ENCODE measurements around the gene ARFGEF2. TPM values are rescaled to one million over a fixed set of nuclear protein-coding genes. Genes with fewer than 3 reads are reported as not detected.
"Not testable (repeated sequence)": the region's sequence is repeated elsewhere in the genome, so short reads cannot be mapped to it uniquely, and the experiment has no call there.

Gene ARFGEF2
- polyA plus RNA-seq, 6 donors from 2014 or later = 3.9 to 18.4 (median 12.1) TPM

DNA sequence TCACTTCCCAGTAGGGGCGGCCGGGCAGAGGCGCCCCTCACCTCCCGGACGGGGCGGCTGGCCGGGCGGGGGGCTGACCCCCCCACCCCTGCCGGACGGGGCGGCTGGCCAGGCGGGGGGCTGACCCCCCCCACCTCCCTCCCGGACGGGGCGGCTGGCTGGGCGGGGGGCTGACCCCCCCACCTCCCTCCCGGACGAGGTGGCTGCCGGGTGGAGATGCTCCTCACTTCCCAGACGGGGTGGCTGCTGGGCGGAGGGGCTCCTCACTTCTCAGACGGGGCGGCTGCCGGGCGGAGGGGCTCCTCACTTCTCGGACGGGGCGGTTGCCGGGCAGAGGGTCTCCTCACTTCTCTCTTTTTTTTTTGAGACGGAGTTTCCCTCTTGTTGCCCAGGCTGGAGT is 14.7 kb downstream of the ARFGEF2 start:
- DNase-seq; H3K27me3 Mint-ChIP-seq; ATAC-seq (ENCODE audit: low read depth in 2 of 2); H3K36me3 Mint-ChIP-seq; H3K4me3 Mint-ChIP-seq; H3K9me3 Mint-ChIP-seq: not testable (repeated sequence)
- peaks cover 16 to 22% (median 17%) of the 10 kb centered on the region in 3 donors for H3K4me1 Mint-ChIP-seq
- peak overlapping the region in 1 of 6 donors; percentile 47 for H3K27ac Mint-ChIP-seq

DNA sequence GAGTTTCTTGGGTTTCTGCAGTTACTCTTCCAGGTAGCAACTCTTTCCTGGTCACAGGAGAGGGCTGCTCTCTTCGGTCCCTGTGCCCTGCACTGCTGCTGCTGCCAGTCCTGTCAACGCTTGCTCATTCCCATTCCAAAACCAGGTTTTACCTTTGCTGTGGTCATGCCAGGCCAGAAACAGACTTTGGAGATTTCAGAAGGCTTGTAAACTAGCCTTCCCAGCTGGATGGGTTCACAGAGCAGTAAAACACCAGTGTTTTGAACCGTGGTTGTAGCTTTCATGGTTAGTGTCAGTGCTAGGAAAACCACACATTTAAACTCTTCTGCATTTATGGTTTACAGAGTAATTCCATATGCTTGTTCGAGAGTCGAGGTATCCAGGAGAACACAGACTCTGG is 16.2 kb downstream of the ARFGEF2 start:
- Mint-ChIP-seq H3K27ac (peak overlapping the region in 1 of 6 donors; percentile 74), H3K9me3 (no peaks in the 10 kb centered on the region), H3K27me3 (no peaks in the 10 kb centered on the region), H3K4me1 (peaks cover 16 to 25% (median 17%) of the 10 kb centered on the region in 3 donors), H3K36me3 (no peaks in the 10 kb centered on the region), H3K4me3 (no peak overlapping the region)
- ATAC-seq (ENCODE audit: low read depth in 2 of 2) = no peak
- DNase-seq = no peak

DNA sequence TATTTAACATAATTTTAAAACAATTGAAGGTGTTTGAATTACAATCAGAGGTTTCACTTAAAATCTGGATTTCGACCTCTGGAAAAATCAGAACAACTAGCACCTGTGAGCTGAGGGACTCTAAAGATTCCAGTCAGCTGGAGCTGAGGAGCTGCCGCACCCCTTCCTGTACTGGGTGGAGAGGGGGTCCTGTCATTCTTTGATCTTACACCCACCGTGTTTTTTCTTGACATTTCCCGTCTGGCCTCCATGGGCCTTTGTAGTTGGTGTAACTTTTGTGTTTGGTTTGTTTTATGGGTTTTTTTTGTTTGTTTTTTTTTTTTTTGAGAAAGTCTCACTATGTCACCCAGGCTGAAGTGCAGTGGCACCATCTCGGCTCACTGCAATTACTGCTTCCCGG is 17.2 kb downstream of the ARFGEF2 start:
- ATAC-seq (ENCODE audit: low read depth in 2 of 2) = no peak
- Mint-ChIP-seq H3K4me3 (no peak overlapping the region), H3K9me3 (no peaks in the 10 kb centered on the region), H3K36me3 (no peaks in the 10 kb centered on the region), H3K27me3 (no peaks in the 10 kb centered on the region), H3K27ac (peak overlapping the region in 2 of 6 donors; percentile 6 to 51), H3K4me1 (peaks cover 12 to 25% (median 16%) of the 10 kb centered on the region in 3 donors)
- DNase-seq = no peak

DNA sequence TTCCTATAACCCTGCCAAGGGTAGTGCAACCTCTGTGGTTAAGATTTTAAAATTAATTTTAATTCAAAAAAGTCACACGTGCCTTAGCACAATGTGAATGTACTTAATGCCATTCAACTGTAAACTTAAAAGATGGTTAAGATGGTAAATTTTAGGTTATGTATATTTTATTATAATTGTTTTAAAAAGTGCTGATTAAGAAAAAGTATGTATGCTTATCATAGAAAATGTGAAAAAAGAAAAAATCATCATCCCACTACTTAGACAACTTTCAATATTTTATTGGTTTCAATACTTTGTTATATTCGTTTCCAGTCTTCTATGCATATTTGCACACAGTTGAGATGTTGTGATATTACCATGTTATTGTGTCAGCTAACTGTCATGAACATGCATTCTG is 18.7 kb downstream of the ARFGEF2 start:
- H3K27ac Mint-ChIP-seq = no peak overlapping the region

DNA sequence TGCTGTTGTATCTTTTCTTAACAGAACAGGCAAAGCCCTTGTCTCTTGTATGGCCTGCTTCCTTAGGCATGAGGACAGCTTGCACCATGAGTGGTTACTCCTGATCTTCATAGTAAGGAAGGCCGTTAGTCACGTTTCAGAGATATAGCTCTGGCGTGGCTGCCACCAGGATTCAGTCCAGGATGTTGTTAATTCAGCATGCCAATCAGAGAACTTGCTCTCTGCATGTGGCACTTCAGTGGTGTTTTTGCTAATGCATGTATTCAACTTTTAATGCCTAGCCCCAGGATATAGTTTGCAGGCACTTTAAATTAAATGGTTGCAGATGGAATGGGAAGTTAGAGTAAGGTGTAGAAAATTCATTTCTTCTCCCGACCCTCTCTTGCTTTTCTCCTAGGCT is 20.0 kb downstream of the ARFGEF2 start:
- Mint-ChIP-seq H3K9me3 (no peaks in the 10 kb centered on the region), H3K27me3 (no peaks in the 10 kb centered on the region), H3K4me1 (peaks cover 4 to 15% (median 6%) of the 10 kb centered on the region in 3 donors), H3K4me3 (no peak overlapping the region), H3K36me3 (no peaks in the 10 kb centered on the region), H3K27ac (no peak overlapping the region)
- no peak for DNase-seq
- ATAC-seq (ENCODE audit: low read depth in 2 of 2) = no peak

More for the DNA sequence above, 18.7 kb downstream of the ARFGEF2 start:
- H3K36me3 Mint-ChIP-seq = no peaks in the 10 kb centered on the region
- H3K27me3 Mint-ChIP-seq = no peaks in the 10 kb centered on the region
- DNase-seq = no peak
- no peak overlapping the region for H3K4me3 Mint-ChIP-seq
- no peaks in the 10 kb centered on the region for H3K9me3 Mint-ChIP-seq
- peaks cover 4 to 15% (median 7%) of the 10 kb centered on the region in 3 donors for H3K4me1 Mint-ChIP-seq
- no peak for ATAC-seq (ENCODE audit: low read depth in 2 of 2)

DNA sequence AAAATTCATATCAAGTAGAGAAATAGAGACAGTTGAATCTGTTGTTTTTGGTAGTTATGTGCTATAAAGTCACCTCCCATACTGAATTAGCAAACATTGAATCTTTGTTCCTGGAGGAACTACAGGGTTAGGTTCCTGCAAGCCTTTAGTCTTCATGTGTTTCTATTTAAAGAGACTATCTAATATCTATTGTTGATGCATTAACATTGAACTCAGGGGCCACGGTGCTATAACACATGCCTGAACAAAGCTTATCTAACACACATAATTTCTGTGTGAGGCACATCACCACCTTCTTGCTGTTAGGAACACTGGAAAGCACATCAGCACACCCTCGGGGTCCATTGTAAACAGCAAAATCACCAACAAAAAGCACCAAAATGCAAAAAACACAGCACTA is 21.2 kb downstream of the ARFGEF2 start:
- Mint-ChIP-seq H3K36me3 (no peaks in the 10 kb centered on the region), H3K27me3 (no peaks in the 10 kb centered on the region), H3K4me3 (no peak overlapping the region), H3K9me3 (no peaks in the 10 kb centered on the region), H3K4me1 (peaks cover 0 to 10% (median 0%) of the 10 kb centered on the region in 3 donors), H3K27ac (no peak overlapping the region)
- no peak for DNase-seq
- ATAC-seq (ENCODE audit: low read depth in 2 of 2) = no peak

DNA sequence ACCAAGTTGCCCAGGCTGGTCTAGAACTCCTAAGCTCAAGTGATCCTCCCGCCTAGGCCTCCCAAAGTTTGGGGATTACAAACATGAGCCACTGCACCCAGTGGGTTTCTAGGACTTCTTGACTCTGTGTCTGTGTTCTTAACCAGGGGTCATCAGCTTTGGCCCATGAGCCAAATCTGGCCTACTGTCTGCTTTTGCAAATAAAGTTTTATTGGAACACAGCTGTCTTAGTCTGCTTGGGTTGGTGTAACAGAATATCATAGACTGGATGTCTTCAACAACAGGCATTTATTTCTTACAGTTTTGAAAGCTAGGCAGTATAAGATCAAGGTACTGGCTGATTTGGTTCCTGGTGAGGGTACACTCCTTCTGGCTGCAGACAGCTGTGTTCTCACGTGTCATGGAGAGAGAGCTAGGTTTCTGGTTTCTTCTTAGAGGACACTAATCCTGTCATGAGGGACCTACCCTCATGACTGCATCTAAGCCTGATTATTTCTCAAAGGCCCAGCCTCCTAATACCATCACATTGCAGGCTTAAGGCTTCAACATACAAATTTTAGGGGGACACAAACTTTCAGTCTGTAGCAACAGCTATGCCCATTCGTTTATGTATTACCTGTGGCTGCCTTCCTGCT is 23.3 kb downstream of the ARFGEF2 start:
- ATAC-seq (ENCODE audit: low read depth in 2 of 2) = no peak
- Mint-ChIP-seq H3K9me3 (no peaks in the 10 kb centered on the region), H3K4me1 (peaks cover 0 to 5% (median 0%) of the 10 kb centered on the region in 3 donors), H3K36me3 (no peaks in the 10 kb centered on the region), H3K27ac (peak overlapping the region in 1 of 6 donors; percentile 17), H3K4me3 (no peak overlapping the region), H3K27me3 (no peaks in the 10 kb centered on the region)
- DNase-seq = no peak

DNA sequence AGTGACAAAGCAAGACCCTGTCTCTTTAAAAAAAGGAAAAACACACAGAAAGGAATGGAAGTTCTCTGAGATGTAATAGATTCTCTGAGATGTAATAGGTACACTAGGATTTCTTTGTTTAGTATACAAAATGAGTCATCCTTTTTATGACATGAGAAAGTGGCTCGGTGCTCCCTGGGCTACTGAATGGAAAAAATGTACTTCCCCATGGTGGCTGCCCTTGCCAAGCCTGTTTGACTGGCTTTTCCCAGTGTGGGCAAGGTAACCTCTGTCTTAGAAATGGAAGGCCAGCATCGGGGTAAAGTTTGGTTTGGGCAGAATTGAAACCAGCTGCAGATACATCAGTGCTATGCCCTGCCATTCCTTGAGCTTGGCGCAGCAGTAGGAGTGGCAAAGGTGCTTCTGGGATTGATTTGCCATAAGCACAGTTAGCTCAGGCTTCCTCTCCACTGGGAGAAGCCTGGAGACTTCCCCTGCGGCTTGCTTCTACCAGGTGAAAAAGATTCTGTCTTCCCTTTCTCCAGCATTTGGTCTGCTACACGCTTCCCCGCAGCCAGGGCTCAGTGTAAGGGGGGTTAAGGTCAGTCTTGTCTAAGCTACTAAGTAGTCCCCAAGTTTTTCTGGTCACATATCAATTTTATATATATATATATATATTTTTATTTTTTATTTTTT is 24.5 kb downstream of the ARFGEF2 start:
- DNase-seq (no peak), ATAC-seq (ENCODE audit: low read depth in 2 of 2) (no peak)
- H3K36me3 Mint-ChIP-seq = peaks cover 0 to 3% of the 10 kb centered on the region in 2 donors
- H3K4me3 Mint-ChIP-seq = no peak overlapping the region
- H3K27me3 Mint-ChIP-seq = no peaks in the 10 kb centered on the region
- H3K4me1 Mint-ChIP-seq = peaks cover 0 to 5% (median 0%) of the 10 kb centered on the region in 3 donors
- no peaks in the 10 kb centered on the region for H3K9me3 Mint-ChIP-seq
- H3K27ac Mint-ChIP-seq = no peak overlapping the region

DNA sequence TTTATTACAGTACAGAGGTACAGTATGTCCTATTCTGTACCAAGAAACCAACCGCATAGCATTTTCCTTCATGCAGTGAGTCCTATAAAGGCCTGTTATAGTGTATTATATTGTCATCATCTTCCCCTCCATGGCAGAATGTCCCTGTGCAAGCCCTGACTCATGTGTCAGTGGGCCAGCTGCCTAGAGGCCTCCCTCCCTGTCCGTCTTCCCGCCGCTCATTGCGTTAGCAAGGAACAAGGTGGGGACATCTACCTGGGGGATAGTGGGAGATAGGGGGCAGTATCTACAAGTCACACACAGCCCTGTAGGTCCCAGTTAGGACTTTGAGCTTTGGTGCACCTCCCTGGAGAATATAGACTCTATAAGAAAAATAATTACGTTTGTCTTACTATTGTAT is 27.1 kb downstream of the ARFGEF2 start:
- ATAC-seq (ENCODE audit: low read depth in 2 of 2) (no peak), DNase-seq (no peak)
- Mint-ChIP-seq H3K27me3 (no peaks in the 10 kb centered on the region), H3K4me3 (no peak overlapping the region), H3K9me3 (no peaks in the 10 kb centered on the region), H3K4me1 (no peaks in the 10 kb centered on the region), H3K36me3 (peaks cover 8 to 12% of the 10 kb centered on the region in 2 donors), H3K27ac (peak overlapping the region in 1 of 6 donors; percentile 28)

DNA sequence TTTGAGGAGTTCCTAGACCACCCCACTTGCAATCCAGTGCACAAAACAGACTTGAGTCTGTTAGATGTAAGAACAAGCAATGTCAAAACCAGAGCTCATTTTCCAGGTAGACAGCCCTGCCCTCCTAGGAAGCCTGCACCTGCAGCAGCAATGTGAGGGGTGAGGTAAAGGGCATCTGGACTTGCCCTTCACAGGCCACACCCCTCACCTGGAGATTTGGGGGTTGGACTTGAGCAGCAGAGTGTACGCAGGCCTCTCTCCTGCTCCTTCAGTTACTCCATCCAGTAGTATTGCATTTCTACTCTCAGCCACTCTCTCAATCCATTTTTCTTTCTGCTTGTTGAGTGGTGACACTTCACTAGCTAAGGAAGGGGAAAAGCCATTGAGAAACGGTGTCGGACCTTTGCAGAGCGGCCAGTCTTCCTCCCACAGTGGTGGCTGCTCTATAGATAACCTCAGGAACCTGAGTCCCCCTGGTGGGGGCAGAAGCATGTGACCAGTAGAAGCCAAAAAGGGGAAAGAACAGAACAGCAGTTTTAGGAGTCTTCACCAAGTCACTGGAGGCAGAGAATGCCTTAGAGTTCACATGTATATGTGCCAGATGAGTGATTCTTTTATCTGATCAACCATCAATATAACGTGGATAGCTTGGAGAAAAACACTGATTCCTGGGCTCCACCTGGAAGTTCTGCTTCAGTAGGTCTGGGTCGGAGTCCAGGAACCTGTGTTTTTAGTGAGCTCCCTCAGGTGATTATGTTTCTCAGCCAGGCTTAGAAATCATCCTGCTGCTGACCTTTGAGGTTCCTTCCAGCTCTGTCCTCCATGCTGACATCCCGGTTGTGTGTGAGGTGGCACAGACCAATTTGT is 28.0 kb downstream of the ARFGEF2 start:
- ATAC-seq (ENCODE audit: low read depth in 2 of 2) = peak; percentile 21 to 34
- no peaks in the 10 kb centered on the region for H3K27me3 Mint-ChIP-seq
- no peak for DNase-seq
- H3K4me1 Mint-ChIP-seq = no peaks in the 10 kb centered on the region
- no peak overlapping the region for H3K4me3 Mint-ChIP-seq
- peak overlapping the region in 3 of 6 donors; percentile 9 to 83 (median 47) for H3K27ac Mint-ChIP-seq
- no peaks in the 10 kb centered on the region for H3K9me3 Mint-ChIP-seq
- peaks cover 8 to 19% of the 10 kb centered on the region in 2 donors for H3K36me3 Mint-ChIP-seq

DNA sequence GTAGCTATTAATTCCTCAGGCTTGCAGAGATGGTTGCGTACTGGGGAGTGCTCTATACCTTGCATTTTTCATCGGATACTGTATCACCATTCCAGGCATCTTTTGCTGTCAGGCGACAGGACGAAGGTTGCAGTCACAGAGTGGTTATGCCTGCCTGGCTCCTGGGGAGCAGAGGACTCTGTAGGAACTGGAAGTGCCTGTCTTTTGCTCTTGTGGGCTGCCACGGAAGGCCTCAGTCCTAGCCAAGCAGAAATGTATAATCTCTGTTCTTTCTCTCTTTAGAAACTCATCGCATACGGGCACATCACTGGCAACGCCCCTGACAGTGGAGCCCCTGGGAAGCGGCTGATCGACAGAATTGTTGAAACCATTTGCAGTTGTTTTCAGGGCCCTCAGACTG is 29.5 kb downstream of the ARFGEF2 start:
- no peaks in the 10 kb centered on the region for H3K9me3 Mint-ChIP-seq
- DNase-seq (no peak), ATAC-seq (ENCODE audit: low read depth in 2 of 2) (no peak)
- no peak overlapping the region for H3K27ac Mint-ChIP-seq
- no peaks in the 10 kb centered on the region for H3K27me3 Mint-ChIP-seq
- no peaks in the 10 kb centered on the region for H3K4me1 Mint-ChIP-seq
- peaks cover 19 to 20% of the 10 kb centered on the region in 2 donors for H3K36me3 Mint-ChIP-seq
- no peak overlapping the region for H3K4me3 Mint-ChIP-seq

DNA sequence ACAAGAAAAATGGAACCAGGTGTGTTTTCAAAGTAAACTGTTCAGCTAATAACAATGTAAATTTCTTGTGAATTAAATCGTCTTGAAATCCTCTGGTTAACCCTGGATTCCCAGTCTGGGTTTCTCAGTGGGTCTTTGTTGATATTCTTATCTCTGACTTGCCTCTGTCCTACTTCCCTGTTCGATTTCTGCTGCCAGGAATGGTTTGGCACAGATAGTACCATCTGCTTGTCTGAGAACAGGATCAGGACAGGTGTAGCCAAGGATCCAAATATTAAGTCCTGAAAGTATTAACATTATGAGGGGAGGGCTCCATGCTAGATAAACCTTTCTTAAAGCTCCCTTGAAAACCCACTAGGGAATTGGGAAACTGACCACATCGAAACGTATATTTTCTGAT is 30.1 kb downstream of the ARFGEF2 start:
- ATAC-seq (ENCODE audit: low read depth in 2 of 2) = no peak
- Mint-ChIP-seq H3K36me3 (peaks cover 19 to 20% of the 10 kb centered on the region in 2 donors), H3K27me3 (no peaks in the 10 kb centered on the region), H3K27ac (peak overlapping the region in 1 of 6 donors; percentile 65), H3K4me1 (no peaks in the 10 kb centered on the region), H3K4me3 (no peak overlapping the region), H3K9me3 (no peaks in the 10 kb centered on the region)
- no peak for DNase-seq

DNA sequence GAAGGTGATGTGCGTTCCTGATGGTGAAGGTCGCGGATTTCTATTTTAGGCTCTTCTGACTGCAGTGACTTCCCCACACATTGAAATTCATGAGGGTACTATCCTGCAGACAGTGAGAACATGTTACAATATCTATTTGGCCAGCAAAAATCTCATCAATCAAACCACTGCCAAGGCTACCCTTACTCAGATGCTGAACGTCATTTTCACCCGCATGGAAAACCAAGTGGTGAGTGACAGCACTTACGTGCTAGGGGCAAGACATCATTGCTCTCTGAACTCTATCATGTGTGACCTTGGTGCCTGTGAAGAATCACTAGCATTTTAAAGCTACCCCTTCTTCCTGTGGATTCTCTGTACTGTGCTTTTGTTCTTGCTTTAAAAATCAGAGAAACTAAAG is 31.1 kb downstream of the ARFGEF2 start:
- no peak overlapping the region for H3K4me3 Mint-ChIP-seq
- no peaks in the 10 kb centered on the region for H3K4me1 Mint-ChIP-seq
- ATAC-seq (ENCODE audit: low read depth in 2 of 2) (no peak), DNase-seq (no peak)
- no peak overlapping the region for H3K27ac Mint-ChIP-seq
- no peaks in the 10 kb centered on the region for H3K27me3 Mint-ChIP-seq
- no peaks in the 10 kb centered on the region for H3K9me3 Mint-ChIP-seq
- H3K36me3 Mint-ChIP-seq = peaks cover 19 to 28% of the 10 kb centered on the region in 2 donors

Data from naive B cell (primary cell).